Panc1 (cell line): ENCODE results near the gene FCRL2. TPM values are rescaled to one million over a fixed set of nuclear protein-coding genes. Genes with fewer than 3 reads are reported as not detected.

ENCODE experiments used
- ATAC-seq: fragments of 200-7000 bp; cut with Tn5 transposase; 2 replicates; pipeline ENCODE4 v1.9.1; 2020; ENCODE audit warnings: mild to moderate bottlenecking, moderate library complexity
- BruUV-seq: library from RNA; stranded (reverse); fragments of 400-500 nt; replicated peaks from 2 replicates; lab custom pipeline; 2021; lab: Mats Ljungman, UMichigan
- CTCF ChIA-PET: fragments of 300-600 bp; sonication (Branson Sonifier 250); formaldehyde crosslinking; loops from one replicate; lab custom pipeline; 2022; ENCODE audit warnings: antibody characterized with exemption; lab: Charles Lee
- POLR2A ChIA-PET: fragments of 300-600 bp; sonication (Branson Sonifier 250); formaldehyde crosslinking; loops from one replicate; lab custom pipeline; 2022; ENCODE audit warnings: antibody characterized with exemption; lab: Charles Lee
- DNase-seq: peaks from one replicate; pipeline ENCODE4 v3.0.0-alpha.2; 2010; ENCODE audit warnings: low read depth, low spot score
- H3K27ac ChIP-seq: 2 replicates; pipeline ENCODE4 v1.5.1; 2011; ENCODE audit warnings: mild to moderate bottlenecking, low read length, inconsistent platforms
- H3K27me3 ChIP-seq: fragments of 200-500 bp; sonication (Bioruptor generic); 2 replicates; pipeline ENCODE4 v1.6.0; 2014; ENCODE audit warnings: low read length, inconsistent platforms; ENCODE audit not compliant: control insufficient read depth, insufficient read depth
- H3K36me3 ChIP-seq: fragments of 200-500 bp; sonication (Bioruptor generic); 2 replicates; pipeline ENCODE4 v1.5.1; 2014; ENCODE audit warnings: inconsistent platforms, mild to moderate bottlenecking, low read length, moderate library complexity; ENCODE audit not compliant: control insufficient read depth, insufficient read depth
- H3K4me1 ChIP-seq: 2 replicates; pipeline ENCODE4 v1.5.1; 2011; ENCODE audit warnings: inconsistent platforms, mild to moderate bottlenecking, low read length, moderate library complexity; ENCODE audit not compliant: control insufficient read depth, insufficient read depth
- H3K4me3 ChIP-seq, 2 experiments: 2 replicates each; pipeline ENCODE4 v1.5.1; 2011 to 2012; ENCODE audit warnings: low read depth in 2 of 2, low read length in 2 of 2, mild to moderate bottlenecking in 2 of 2, inconsistent platforms in 1 of 2, moderate library complexity in 1 of 2
- H3K9me3 ChIP-seq: fragments of 200-500 bp; sonication (Bioruptor generic); 2 replicates; pipeline ENCODE4 v1.5.1; 2014; ENCODE audit warnings: low read depth, mild to moderate bottlenecking, inconsistent platforms, low read length, moderate library complexity; ENCODE audit not compliant: control insufficient read depth, insufficient read depth
- POLR2AphosphoS5 ChIP-seq: IDR thresholded peaks from 2 replicates; pipeline ENCODE4 v1.6.1; 2012; ENCODE audit warnings: mild to moderate bottlenecking, low read depth, low read length, moderate library complexity
- REST ChIP-seq, 2 experiments: IDR thresholded peaks; 2 replicates each; pipeline ENCODE4 v1.6.1; 2011 to 2012; ENCODE audit warnings: low read depth in 2 of 2, control low read depth in 1 of 2, low read length in 1 of 2, mild to moderate bottlenecking in 1 of 2, moderate library complexity in 1 of 2; ENCODE audit not compliant: insufficient read depth in 1 of 2
- SIN3A ChIP-seq: IDR thresholded peaks from 2 replicates; pipeline ENCODE4 v1.6.1; 2012; ENCODE audit warnings: low read depth, mild to moderate bottlenecking, low read length, moderate library complexity, borderline replicate concordance; ENCODE audit not compliant: insufficient read depth
- TCF7L2 ChIP-seq: IDR thresholded peaks from 2 replicates; pipeline ENCODE4 v1.6.1; 2011; ENCODE audit warnings: mild to moderate bottlenecking, low read depth, low read length, inconsistent platforms
- in situ Hi-C: cut with HindIII; loops from 2 replicates; pipeline ENCODE4 v1.10.0; 2016; ENCODE audit warnings: low sequenced_read_pairs, low pct_unique_long_range_greater_than_20kb
- intact Hi-C: fragments of 100-400 bp; cut with micrococcal nuclease; formaldehyde crosslinking; loops from one replicate; pipeline ENCODE4 v1.10.0; 2022; ENCODE audit not compliant: unreplicated experiment
- total RNA-seq: library from RNA; stranded (reverse); gene quantifications from one replicate; pipeline ENCODE4 v1.2.1, GENCODE V29; 2021; ENCODE audit not compliant: unreplicated experiment
- TF ChIP-seq, protein P1 (sequence below): fragments of 450-650 bp; IDR thresholded peaks from 2 replicates; pipeline ENCODE4 v1.5.1; 2017; ENCODE audit warnings: mild to moderate bottlenecking

Gene FCRL2
- total RNA-seq, 1 experiment from 2014 or later, result not detected

GRCh38 chr1:157715736-157716135 lies 61.2 kb downstream of the FCRL2 start:
- BruUV-seq, result no TSS peak
- ChIA-PET POLR2A (no interaction called here), CTCF (no interaction called here)
- intact Hi-C loops (no loop called here), in situ Hi-C loops (no loop called here)
- no peak overlapping the region for H3K27ac ChIP-seq
- no peaks in the 10 kb centered on the region for H3K4me1 ChIP-seq
- TF ChIP-seq TCF7L2 (no peak), POLR2AphosphoS5 (no peak), REST (IDR thresholded peaks at IDR 0.05; ENCODE audit: insufficient read depth in 1 of 2, low read depth in 2 of 2, low read length in 1 of 2) (no peak), SIN3A (no peak)
- TF ChIP-seq, protein P1, sequence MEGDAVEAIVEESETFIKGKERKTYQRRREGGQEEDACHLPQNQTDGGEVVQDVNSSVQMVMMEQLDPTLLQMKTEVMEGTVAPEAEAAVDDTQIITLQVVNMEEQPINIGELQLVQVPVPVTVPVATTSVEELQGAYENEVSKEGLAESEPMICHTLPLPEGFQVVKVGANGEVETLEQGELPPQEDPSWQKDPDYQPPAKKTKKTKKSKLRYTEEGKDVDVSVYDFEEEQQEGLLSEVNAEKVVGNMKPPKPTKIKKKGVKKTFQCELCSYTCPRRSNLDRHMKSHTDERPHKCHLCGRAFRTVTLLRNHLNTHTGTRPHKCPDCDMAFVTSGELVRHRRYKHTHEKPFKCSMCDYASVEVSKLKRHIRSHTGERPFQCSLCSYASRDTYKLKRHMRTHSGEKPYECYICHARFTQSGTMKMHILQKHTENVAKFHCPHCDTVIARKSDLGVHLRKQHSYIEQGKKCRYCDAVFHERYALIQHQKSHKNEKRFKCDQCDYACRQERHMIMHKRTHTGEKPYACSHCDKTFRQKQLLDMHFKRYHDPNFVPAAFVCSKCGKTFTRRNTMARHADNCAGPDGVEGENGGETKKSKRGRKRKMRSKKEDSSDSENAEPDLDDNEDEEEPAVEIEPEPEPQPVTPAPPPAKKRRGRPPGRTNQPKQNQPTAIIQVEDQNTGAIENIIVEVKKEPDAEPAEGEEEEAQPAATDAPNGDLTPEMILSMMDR, result no peak
- H3K9me3 ChIP-seq, result no peaks in the 10 kb centered on the region
- no peaks in the 10 kb centered on the region for H3K36me3 ChIP-seq
- no peak for ATAC-seq
- H3K27me3 ChIP-seq, result no peaks in the 10 kb centered on the region
- DNase-seq, result no peak
- H3K4me3 ChIP-seq, result no peak overlapping the region

DNA sequence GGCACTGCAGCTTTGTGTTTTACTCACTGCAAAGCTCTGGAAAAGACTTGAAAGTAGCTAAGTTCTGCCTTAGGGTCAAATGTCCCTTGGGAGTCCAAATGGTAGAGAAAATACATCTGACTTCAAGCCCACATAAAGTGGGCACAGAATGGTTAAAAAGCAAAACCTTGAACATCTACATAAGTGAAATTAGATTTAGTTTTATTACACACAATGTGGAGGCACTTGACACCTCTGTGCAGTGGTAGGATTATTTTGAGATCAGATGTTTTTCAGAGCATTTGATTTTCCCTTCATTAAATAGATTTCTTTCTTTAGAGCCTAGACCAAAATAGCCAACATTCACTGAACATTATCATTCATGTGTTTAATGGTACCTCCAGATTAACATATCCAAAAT lies 65.1 kb downstream of the FCRL2 start:
- intact Hi-C loops, result no loop called here
- in situ Hi-C loops, result no loop called here
- no peaks in the 10 kb centered on the region for H3K4me1 ChIP-seq
- H3K4me3 ChIP-seq, result no peak overlapping the region
- TF ChIP-seq, protein P1, result no peak
- TF ChIP-seq TCF7L2, result no peak
- TF ChIP-seq REST (IDR thresholded peaks at IDR 0.05; ENCODE audit: insufficient read depth in 1 of 2, low read depth in 2 of 2, low read length in 1 of 2), result no peak
- TF ChIP-seq SIN3A, result no peak
- TF ChIP-seq POLR2AphosphoS5, result no peak
- ChIA-PET CTCF (no interaction called here), POLR2A (no interaction called here)
- no peaks in the 10 kb centered on the region for H3K9me3 ChIP-seq
- no peaks in the 10 kb centered on the region for H3K27me3 ChIP-seq
- H3K36me3 ChIP-seq, result no peaks in the 10 kb centered on the region
- DNase-seq (no peak), ATAC-seq (no peak)
- no peak overlapping the region for H3K27ac ChIP-seq
- no TSS peak for BruUV-seq
